COR-L47 (cell line): ENCODE data around the gene SAA4.
"Not testable (repeated sequence)": the region's sequence is repeated elsewhere in the genome, so short reads cannot be mapped to it uniquely, and the experiment has no call there.

Source experiments
- DNase-seq: peaks from one replicate; lab custom pipeline; 2025; lab: John Stamatoyannopoulos, UW

The SAA4 gene

GRCh38 chr11:18246379-18247190 lies 10.0 kb upstream of the SAA4 start:
- DNase-seq = not testable (repeated sequence)

- DNase-seq = no peak
These were observed 8.8 kb upstream of the SAA4 start for GRCh38 chr11:18245396-18245795.

GRCh38 chr11:18243783-18244362 lies 7.3 kb upstream of the SAA4 start:
- peak; percentile 50 for DNase-seq

GRCh38 chr11:18239655-18240054 lies 3.1 kb upstream of the SAA4 start:
- DNase-seq = no peak

GRCh38 chr11:18235394-18236334 lies 938 bp downstream of the SAA4 start:
- no peak for DNase-seq

- DNase-seq = no peak
These were observed 2.7 kb downstream of the SAA4 start for GRCh38 chr11:18233912-18234311.

- no peak for DNase-seq
These were observed 5.7 kb downstream of the SAA4 start for GRCh38 chr11:18230859-18231258.

GRCh38 chr11:18229501-18229900 lies 7.1 kb downstream of the SAA4 start:
- DNase-seq = no peak

GRCh38 chr11:18225913-18226312 lies 10.7 kb downstream of the SAA4 start:
- DNase-seq = no peak

- DNase-seq = no peak
These were observed 12.8 kb downstream of the SAA4 start for GRCh38 chr11:18223591-18224387.

- DNase-seq = no peak
These were observed 13.7 kb downstream of the SAA4 start for GRCh38 chr11:18222814-18223421.

GRCh38 chr11:18221274-18221876 lies 15.2 kb downstream of the SAA4 start:
- no peak for DNase-seq

GRCh38 chr11:18209058-18209457 lies 27.5 kb downstream of the SAA4 start:
- no peak for DNase-seq

GRCh38 chr11:18204771-18205170 lies 31.8 kb downstream of the SAA4 start:
- no peak for DNase-seq

GRCh38 chr11:18204220-18204619 lies 32.4 kb downstream of the SAA4 start:
- DNase-seq = no peak

- peak; percentile 5 for DNase-seq
These were observed 32.9 kb downstream of the SAA4 start for GRCh38 chr11:18203723-18204122.

GRCh38 chr11:18197738-18198137 lies 38.9 kb downstream of the SAA4 start:
- DNase-seq = not testable (repeated sequence)

GRCh38 chr11:18196532-18196931 lies 40.1 kb downstream of the SAA4 start:
- no peak for DNase-seq

GRCh38 chr11:18193010-18193409 lies 43.6 kb downstream of the SAA4 start:
- DNase-seq = peak; percentile 41

- no peak for DNase-seq
These were observed 45.2 kb downstream of the SAA4 start for GRCh38 chr11:18191376-18191775.
